HepG2 (cell line): ENCODE data around the gene ELL. TPM values are rescaled to one million over a fixed set of nuclear protein-coding genes. Genes with fewer than 3 reads are reported as not detected.

ENCODE experiments used
- ATAC-seq: fragments of 200-7000 bp; cut with Tn5 transposase; 3 replicates; pipeline ENCODE4 v1.9.1; 2020; ENCODE audit warnings: mild to moderate bottlenecking, moderate library complexity
- BruUV-seq: library from RNA; stranded (reverse); fragments of 400-500 nt; replicated peaks from 2 replicates; lab custom pipeline; 2021; lab: Mats Ljungman, UMichigan
- CTCF ChIA-PET: fragments of 300-600 bp; formaldehyde crosslinking; extraction: SDS; loops from one replicate; lab custom pipeline; 2021; ENCODE audit warnings: low total read pairs, inconsistent platforms, low intra/inter-chr PET ratio; lab: Yijun Ruan, JAX
- POLR2A ChIA-PET: fragments of 350-600 bp; sonication (Branson Sonifier 250); formaldehyde crosslinking; loops from one replicate; lab custom pipeline; 2020; ENCODE audit warnings: antibody characterized with exemption, inconsistent platforms; lab: Yijun Ruan, JAX
- DNase-seq: peaks from one replicate; pipeline ENCODE4 v3.0.0-alpha.2; 2015; ENCODE audit warnings: low spot score
- FAIRE-seq: peaks from 3 replicates; lab custom pipeline; 2011; peaks lifted over from hg19 to GRCh38; lab: Jason Lieb, UNC
- H2AFZ ChIP-seq: one replicate; pipeline ENCODE4 v1.6.1; 2011; ENCODE audit warnings: low read length, inconsistent platforms
- H3K27ac ChIP-seq: fragments of 300-600 bp; 3 replicates; pipeline ENCODE4 v1.8.0; 2011; ENCODE audit warnings: mixed run types, mild to moderate bottlenecking, mixed read lengths, low read length, inconsistent platforms; ENCODE audit not compliant: insufficient read depth; ENCODE audit errors: extremely low read length
- H3K27me3 ChIP-seq, 2 experiments: fragments of 200-600 bp in 1 of 2; 2 replicates in 1 of 2; 3 replicates in 1 of 2; pipeline versions ENCODE4 v1.6.0 to v1.8.0; 2011; ENCODE audit warnings: low read length in 2 of 2, mild to moderate bottlenecking in 2 of 2, moderate library complexity in 2 of 2, inconsistent platforms in 1 of 2; ENCODE audit not compliant: insufficient read depth in 2 of 2, control insufficient read depth in 1 of 2
- H3K36me3 ChIP-seq, 2 experiments: fragments of 200-600 bp in 1 of 2; replicated peaks in 1 of 2; 2 replicates in 1 of 2; 3 replicates in 1 of 2; pipeline versions ENCODE4 v1.5.1 to v1.8.0; 2011; ENCODE audit warnings: low read length in 2 of 2, inconsistent platforms in 1 of 2; ENCODE audit not compliant: insufficient read depth in 2 of 2, control insufficient read depth in 1 of 2
- H3K4me1 ChIP-seq: 2 replicates; pipeline ENCODE4 v1.5.1; 2012; ENCODE audit warnings: low read length, inconsistent platforms; ENCODE audit not compliant: insufficient read depth
- H3K4me2 ChIP-seq: 2 replicates; pipeline ENCODE4 v1.6.0; 2011; ENCODE audit warnings: low read depth, low read length, inconsistent platforms
- H3K4me3 ChIP-seq, 3 experiments: fragments of 200-600 bp in 1 of 3; sonication (generic), shearing (Covaris generic) in 1 of 3; replicated peaks in 1 of 3; 2 replicates each; pipeline ENCODE4 v1.5.1; 2011 to 2016; ENCODE audit warnings: low read length in 3 of 3, inconsistent platforms in 2 of 3, low read depth in 2 of 3, mild to moderate bottlenecking in 2 of 3, control low read depth in 1 of 3, mixed read lengths in 1 of 3; ENCODE audit not compliant: insufficient read depth in 1 of 3
- H3K79me2 ChIP-seq: one replicate; pipeline ENCODE4 v1.6.1; 2011; ENCODE audit warnings: low read length, inconsistent platforms; ENCODE audit not compliant: insufficient read depth
- H3K9ac ChIP-seq: 2 replicates; pipeline ENCODE4 v1.6.0; 2011; ENCODE audit warnings: mild to moderate bottlenecking, low read depth, low read length, inconsistent platforms; ENCODE audit not compliant: insufficient read depth
- H3K9me3 ChIP-seq: 2 replicates; pipeline ENCODE4 v1.5.1; 2012; ENCODE audit warnings: mild to moderate bottlenecking, low read length
- H4K20me1 ChIP-seq: 2 replicates; pipeline ENCODE4 v1.6.0; 2011; ENCODE audit warnings: inconsistent platforms, mild to moderate bottlenecking, low read length, moderate library complexity; ENCODE audit not compliant: insufficient read depth
- AGO2 ChIP-seq: fragments of 200-400 bp; formaldehyde crosslinking; optimal IDR thresholded peaks from 2 replicates; pipeline ENCODE3; 2017; ENCODE audit warnings: mild to moderate bottlenecking, low read depth, low read length, moderate library complexity
- KDM5B ChIP-seq: sonication (generic); formaldehyde crosslinking; IDR thresholded peaks from 2 replicates; pipeline ENCODE4 v1.4.0; 2020; ENCODE audit warnings: missing genetic modification reagents, mild to moderate bottlenecking, borderline replicate concordance
- SPEN ChIP-seq: sonication (generic); formaldehyde crosslinking; IDR thresholded peaks from 2 replicates; pipeline ENCODE4 v1.5.1; 2020; ENCODE audit warnings: low read depth, mild to moderate bottlenecking, missing genetic modification reagents
- ZBTB26 ChIP-seq: IDR thresholded peaks from 2 replicates; pipeline ENCODE4 v1.6.1; 2016; ENCODE audit warnings: missing compliant biosample characterization, missing genetic modification reagents, borderline replicate concordance
- ZBTB40 ChIP-seq, 2 experiments: fragments of 450-650 bp in 1 of 2; sonication (generic) in 1 of 2; formaldehyde crosslinking in 1 of 2; IDR thresholded peaks; 2 replicates each; pipeline versions ENCODE4 v1.6.1 to v1.8.0; 2016 to 2022; ENCODE audit warnings: antibody characterized with exemption in 1 of 2, mild to moderate bottlenecking in 1 of 2, missing genetic modification reagents in 1 of 2
- WGBS: methylation state at CpG from one replicate; pipeline ENCODE4 v1.1.6; 2017; ENCODE audit warnings: low lambda C conversion rate; 5-methylcytosine and 5-hydroxymethylcytosine counted together
- in situ Hi-C: cut with HindIII; loops from 2 replicates; pipeline ENCODE4 v1.10.0; 2017; ENCODE audit warnings: low pct_unique_long_range_greater_than_20kb; ENCODE audit not compliant: extremely low pct_ligation_motif_present
- intact Hi-C: fragments of 100-400 bp; cut with micrococcal nuclease; formaldehyde crosslinking; loops from one replicate; pipeline ENCODE4 v1.10.0; 2022; ENCODE audit not compliant: unreplicated experiment
- polyA plus RNA-seq, 8 experiments: library from polyadenylated mRNA; depleted of rRNA in 3 of 8; stranded (reverse) in 7 of 8; unstranded in 1 of 8; fragments of >200 nt; fragmentation: Illumina TruSeq in 4 of 8; extraction: Trizol in 4 of 8; gene quantifications; 2 replicates each; pipeline versions ENCODE4 v1.2.1 to v1.2.3, GENCODE V29; 2011 to 2016; ENCODE audit warnings: low read depth in 4 of 8, missing spikeins in 1 of 8, mixed read lengths in 1 of 8; ENCODE audit not compliant: insufficient read depth in 1 of 8
- total RNA-seq, 5 experiments: library from RNA; depleted of rRNA; stranded (reverse); fragments of >200 nt; fragmentation: Illumina TruSeq; extraction: Trizol; gene quantifications; 2 replicates each; pipeline ENCODE4 v1.2.3, GENCODE V29; 2016; ENCODE audit warnings: low read depth in 1 of 5

ELL gene
- total and polyA plus RNA-seq, 2 of the 13 experiments (the other 11 are each of a cell fraction or from before 2014, with no cell fraction given) = 3.7 to 5.4 TPM

- 80% methylated on average over 1 of the region's 3 CpGs for whole genome bisulfite sequencing
Measured at GRCh38 chr19:18468517-18468916, 53.4 kb downstream of the ELL start.

GRCh38 chr19:18467978-18468377 is 53.9 kb downstream of the ELL start:
- in situ Hi-C loops = no loop called here
- TF ChIP-seq ZBTB40 (IDR thresholded peaks at IDR 0.05) = no peak
- TF ChIP-seq ZBTB40 (CRISPR knock-in tag; IDR thresholded peaks at IDR 0.05) = peak; percentile 7; the same call in 1 of the 2 replicates

More at GRCh38 chr19:18468517-18468916, 53.4 kb downstream of the ELL start:
- intact Hi-C loops = loop anchor here (2.0 to 5.0 kb wide), 3 partner anchors 39 to 209 kb away; partner anchors contain the start of gene REX1BD
- Histone ChIP-seq H3K36me3 (peaks cover 6 to 17% of the 10 kb centered on the region in 2 experiments; a peak in 3 of 5 replicates), H3K27ac (peak overlapping the region; percentile 45), H3K27me3 (no peaks in the 10 kb centered on the region), H3K4me2 (peak overlapping the region; percentile 88; the same call in 1 of the 2 replicates), H3K9ac (no peak overlapping the region), H4K20me1 (peaks cover 27% of the 10 kb centered on the region; the same call in 1 of the 2 replicates), H2AFZ (no peak overlapping the region), H3K4me1 (peaks cover 71% of the 10 kb centered on the region), H3K79me2 (peaks cover 16% of the 10 kb centered on the region), H3K9me3 (no peaks in the 10 kb centered on the region), H3K4me3 (peak overlapping the region in 1 of 3 experiments; percentile 65; a peak in 1 of 6 replicates)
- ChIA-PET CTCF (interaction anchor here (1.1 to 1.5 kb wide), 2 partner anchors 20 to 119 kb away, joined by 3 read pairs; no protein-coding TSS in a partner anchor), POLR2A (interaction anchor here (1.2 to 2.2 kb wide), 3 partner anchors 14 to 120 kb away, joined by 3 to 16 read pairs (median 9); partner anchors contain the start of genes REX1BD and UBA52)
- DNase-seq = no peak
- no TSS peak for BruUV-seq
- TF ChIP-seq KDM5B (CRISPR knock-in tag) (0 out of 2 replicates have a peak, but pooled peaks have one; percentile 1), SPEN (CRISPR knock-in tag) (0 out of 2 replicates have a peak, but pooled peaks have one; percentile 9), AGO2 (peak; percentile 7), ZBTB26 (CRISPR knock-in tag) (no peak)
- in situ Hi-C loops = no loop called here
- peak; percentile 1; the same call in 2 of the 3 replicates for ATAC-seq
- FAIRE-seq = no peak

More at GRCh38 chr19:18467978-18468377, 53.9 kb downstream of the ELL start:
- Histone ChIP-seq H3K79me2 (peaks cover 16% of the 10 kb centered on the region), H3K9ac (no peak overlapping the region), H3K9me3 (no peaks in the 10 kb centered on the region), H3K27me3 (no peaks in the 10 kb centered on the region), H4K20me1 (peaks cover 27% of the 10 kb centered on the region; the same call in 1 of the 2 replicates), H3K27ac (no peak overlapping the region), H2AFZ (no peak overlapping the region), H3K4me3 (no peak overlapping the region), H3K4me1 (peaks cover 66% of the 10 kb centered on the region), H3K4me2 (no peak overlapping the region), H3K36me3 (peaks cover 6 to 18% of the 10 kb centered on the region in 2 experiments; a peak in 4 of 5 replicates)
- ATAC-seq (no peak), FAIRE-seq (no peak), DNase-seq (no peak)
- WGBS = 99% methylated on average over 3 of the region's 3 CpGs
- POLR2A ChIA-PET = interaction anchor here (1.2 to 2.2 kb wide), 2 partner anchors 15 to 104 kb away, joined by 3 to 9 read pairs; partner anchors contain the start of gene UBA52
- CTCF ChIA-PET = no interaction called here
- intact Hi-C loops = loop anchor here (2.0 to 5.0 kb wide), 3 partner anchors 39 to 209 kb away; partner anchors contain the start of gene REX1BD
- no TSS peak for BruUV-seq
